Endothelial cell of hepatic sinusoid (primary cell): Measurements from ENCODE around the gene PALM3.

Source experiments
- in situ Hi-C: cut with HindIII; loops from 2 replicates; pipeline ENCODE4 v1.10.0; 2017; ENCODE audit warnings: low sequenced_read_pairs

The PALM3 gene

GRCh38 chr19:14005349-14006084, 56.4 kb downstream of the PALM3 start:
- in situ Hi-C loops = no loop called here

GRCh38 chr19:14004619-14005348, 57.1 kb downstream of the PALM3 start:
- in situ Hi-C loops = no loop called here
